GM12878 (cell line): Measurements from ENCODE around the gene RASAL2. TPM values are rescaled to one million over a fixed set of nuclear protein-coding genes. Genes with fewer than 3 reads are reported as not detected.

Source experiments
- ATAC-seq: fragments of 200-7000 bp; cut with Tn5 transposase; 3 replicates; pipeline ENCODE4 v1.9.1; 2020; ENCODE audit warnings: mild to moderate bottlenecking, moderate library complexity
- BruUV-seq: library from RNA; stranded (reverse); fragments of 400-500 nt; replicated peaks from 2 replicates; lab custom pipeline; 2021; lab: Mats Ljungman, UMichigan
- CTCF ChIA-PET: fragments of 300-600 bp; sonication (Branson Sonifier 250); formaldehyde crosslinking; extraction: SDS; loops from one replicate; lab custom pipeline; 2021; ENCODE audit warnings: inconsistent platforms; lab: Yijun Ruan, JAX
- POLR2A ChIA-PET: fragments of 350-600 bp; formaldehyde crosslinking; extraction: SDS; loops from one replicate; lab custom pipeline; 2021; ENCODE audit warnings: inconsistent platforms; lab: Charles Lee
- RAD21 ChIA-PET: fragments of 300-600 bp; sonication (Branson Sonifier 250); formaldehyde crosslinking; loops from one replicate; lab custom pipeline; 2023; ENCODE audit warnings: antibody characterized with exemption; ENCODE audit not compliant: unreplicated experiment; lab: Charles Lee
- SMC1A ChIA-PET: fragments of 300-600 bp; sonication (Branson Sonifier 250); formaldehyde crosslinking; loops from one replicate; lab custom pipeline; 2023; ENCODE audit not compliant: unreplicated experiment, uncharacterized antibody; lab: Charles Lee
- DNase-seq: peaks from one replicate; pipeline ENCODE4 v3.0.0-alpha.2; 2011; ENCODE audit warnings: low read depth, low spot score
- FAIRE-seq: peaks from 3 replicates; lab custom pipeline; 2011; peaks lifted over from hg19 to GRCh38; lab: Jason Lieb, UNC
- H2AFZ ChIP-seq: 2 replicates; pipeline ENCODE4 v1.6.0; 2011; ENCODE audit warnings: low read depth, low read length, control low read depth; ENCODE audit not compliant: control insufficient read depth
- H3K27ac ChIP-seq: 2 replicates; pipeline ENCODE4 v1.5.1; 2011; ENCODE audit warnings: control low read depth; ENCODE audit not compliant: control insufficient read depth, insufficient read depth
- H3K27me3 ChIP-seq, 2 experiments: replicated peaks in 1 of 2; 2 replicates each; pipeline versions ENCODE4 v1.6.0 to v1.6.1; 2011; ENCODE audit warnings: low read length in 1 of 2; ENCODE audit not compliant: control insufficient read depth in 2 of 2, insufficient read depth in 2 of 2
- H3K36me3 ChIP-seq, 2 experiments: 2 replicates each; pipeline ENCODE4 v1.5.1; 2011; ENCODE audit warnings: low read length in 1 of 2; ENCODE audit not compliant: control insufficient read depth in 2 of 2, insufficient read depth in 2 of 2
- H3K4me1 ChIP-seq: 2 replicates; pipeline ENCODE4 v1.6.1; 2011; ENCODE audit warnings: mild to moderate bottlenecking, low read length, moderate library complexity, mixed read lengths; ENCODE audit not compliant: control insufficient read depth, insufficient read depth
- H3K4me2 ChIP-seq: 2 replicates; pipeline ENCODE4 v1.6.0; 2011; ENCODE audit warnings: control low read depth; ENCODE audit not compliant: control insufficient read depth, insufficient read depth
- H3K4me3 ChIP-seq: fragments of 200-600 bp; sonication (generic); 2 replicates; pipeline ENCODE4 v1.5.1; 2016
- H3K79me2 ChIP-seq: 2 replicates; pipeline ENCODE4 v1.6.0; 2011; ENCODE audit warnings: low read length; ENCODE audit not compliant: control insufficient read depth, insufficient read depth
- H3K9ac ChIP-seq: 2 replicates; pipeline ENCODE4 v1.8.0; 2011; ENCODE audit warnings: low read length, control low read depth, mixed read lengths; ENCODE audit not compliant: control insufficient read depth, insufficient read depth
- H3K9me3 ChIP-seq: replicated peaks from 3 replicates; pipeline ENCODE4 v1.5.1; 2011; ENCODE audit warnings: mild to moderate bottlenecking, low read length; ENCODE audit not compliant: control insufficient read depth, insufficient read depth
- H4K20me1 ChIP-seq: 2 replicates; pipeline ENCODE4 v1.6.0; 2011; ENCODE audit not compliant: control insufficient read depth, insufficient read depth
- BACH1 ChIP-seq: fragments of 450-650 bp; IDR thresholded peaks from 2 replicates; pipeline ENCODE4 v1.6.1; 2017; ENCODE audit warnings: mild to moderate bottlenecking, borderline replicate concordance
- E4F1 ChIP-seq: fragments of 450-650 bp; IDR thresholded peaks from 2 replicates; pipeline ENCODE4 v1.6.1; 2018; ENCODE audit warnings: borderline replicate concordance, mild to moderate bottlenecking; ENCODE audit not compliant: partially characterized antibody
- FOS ChIP-seq: IDR thresholded peaks from 3 replicates; pipeline ENCODE4 v1.6.1; 2011; ENCODE audit warnings: borderline replicate concordance; ENCODE audit not compliant: insufficient read length; ENCODE audit errors: extremely low read depth
- FOXM1 ChIP-seq: IDR thresholded peaks from 2 replicates; pipeline ENCODE4 v1.6.1; 2012; ENCODE audit warnings: low read depth, mild to moderate bottlenecking, inconsistent platforms, low read length, moderate library complexity
- GABPA ChIP-seq: IDR thresholded peaks from 2 replicates; pipeline ENCODE4 v1.6.1; 2014; ENCODE audit warnings: antibody characterized with exemption, low read depth, mild to moderate bottlenecking, inconsistent platforms
- HDAC2 ChIP-seq: fragments of 200-600 bp; sonication (generic); IDR thresholded peaks from 2 replicates; pipeline ENCODE4 v1.6.1; 2017
- IKZF2 ChIP-seq, 2 experiments: fragments of 450-650 bp; IDR thresholded peaks; 2 replicates each; pipeline ENCODE4 v1.6.1; 2017; ENCODE audit warnings: mild to moderate bottlenecking in 2 of 2, moderate library complexity in 2 of 2
- NR2C2 ChIP-seq: IDR thresholded peaks from 2 replicates; pipeline ENCODE4 v1.6.1; 2011; ENCODE audit warnings: borderline replicate concordance, low read depth; ENCODE audit not compliant: control insufficient read depth, insufficient read length
- POLR2A ChIP-seq: IDR thresholded peaks from 2 replicates; pipeline ENCODE4 v1.6.1; 2011; ENCODE audit warnings: low read depth, mild to moderate bottlenecking, low read length
- RCOR1 ChIP-seq: conservative IDR thresholded peaks from 2 replicates; pipeline ENCODE4 v1.6.1; 2012; ENCODE audit warnings: low read depth, low read length, improper control_type of control experiment
- SPI1 ChIP-seq: IDR thresholded peaks from 2 replicates; pipeline ENCODE4 v1.6.1; 2011; ENCODE audit warnings: low read depth, mild to moderate bottlenecking, low read length, moderate library complexity, borderline replicate concordance; ENCODE audit not compliant: insufficient read depth
- STAT3 ChIP-seq: IDR thresholded peaks from 2 replicates; pipeline ENCODE4 v1.6.1; 2011; ENCODE audit warnings: low read depth, low read length, improper control_type of control experiment
- USF2 ChIP-seq: IDR thresholded peaks from 2 replicates; pipeline ENCODE4 v1.6.1; 2011; ENCODE audit warnings: low read depth, low read length, improper control_type of control experiment, borderline replicate concordance
- ZNF384 ChIP-seq: IDR thresholded peaks from 2 replicates; pipeline ENCODE4 v1.6.1; 2012; ENCODE audit warnings: low read depth, mild to moderate bottlenecking, low read length, improper control_type of control experiment, borderline replicate concordance
- WGBS: methylation state at CpG from one replicate; pipeline ENCODE4 v1.1.6; 2016; ENCODE audit warnings: low lambda C conversion rate; ENCODE audit not compliant: insufficient replicate concordance, insufficient coverage; ENCODE audit errors: missing lambda C conversion rate; 5-methylcytosine and 5-hydroxymethylcytosine counted together
- in situ Hi-C: fragments of 300-500 bp; cut with MboI; formaldehyde crosslinking; loops from 9 replicates; pipeline ENCODE4 v1.14.3; 2018; ENCODE audit warnings: mixed read lengths
- intact Hi-C: fragments of 100-400 bp; cut with micrococcal nuclease; formaldehyde crosslinking; loops from one replicate; pipeline ENCODE4 v1.14.2; 2022; ENCODE audit not compliant: unreplicated experiment
- polyA plus RNA-seq, 11 experiments: library from polyadenylated mRNA; depleted of rRNA in 4 of 11; unstranded in 6 of 11; stranded (reverse) in 5 of 11; fragments of >200 nt; fragmentation: Nextera tagmentation in 4 of 11; fragmentation: Illumina TruSeq in 1 of 11; extraction: Ambion mirVana in 4 of 11; extraction: Trizol in 1 of 11; gene quantifications; 1 replicate in 1 of 11; 2 replicates in 10 of 11; pipeline versions ENCODE4 v1.2.1 to v1.2.3, GENCODE V29; 2011 to 2016; ENCODE audit warnings: inconsistent platforms in 2 of 11, missing spikeins in 2 of 11, low read depth in 1 of 11
- total RNA-seq, 4 experiments: library from RNA; depleted of rRNA in 3 of 4; stranded (reverse); fragments of >200 nt in 3 of 4; fragmentation: Illumina TruSeq in 1 of 4; extraction: Trizol in 1 of 4; gene quantifications; 2 replicates each; pipeline versions ENCODE4 v1.2.1 to v1.2.3, GENCODE V29; 2013 to 2021
- TF ChIP-seq, protein P1 (sequence below): IDR thresholded peaks from 2 replicates; pipeline ENCODE4 v1.6.1; 2012; ENCODE audit warnings: mild to moderate bottlenecking, low read depth, low read length

Gene RASAL2
- total and polyA plus RNA-seq, 10 of the 15 experiments (the other 5 are each of a cell fraction or from before 2014, with no cell fraction given) = 0.02 to 6.9 (median 0.17) TPM; not detected in 1

GRCh38 chr1:178330848-178331497, 237.1 kb downstream of the RASAL2 start:
- no peak overlapping the region for H3K27ac ChIP-seq
- no peak overlapping the region for H2AFZ ChIP-seq
- RAD21 ChIA-PET = no interaction called here
- no peaks in the 10 kb centered on the region for H3K27me3 ChIP-seq
- no peak for ATAC-seq
- POLR2A ChIA-PET = no interaction called here
- no peaks in the 10 kb centered on the region for H3K36me3 ChIP-seq
- SMC1A ChIA-PET = no interaction called here
- CTCF ChIA-PET = interaction anchor here (1.3 kb wide), 1 partner anchor 20 kb away, joined by 5 read pairs; no protein-coding TSS in a partner anchor
- no peak overlapping the region for H3K9ac ChIP-seq
- no peaks in the 10 kb centered on the region for H3K79me2 ChIP-seq
- in situ Hi-C loops = no loop called here
- no peak for FAIRE-seq
- no TSS peak for BruUV-seq
- TF ChIP-seq, protein P1, sequence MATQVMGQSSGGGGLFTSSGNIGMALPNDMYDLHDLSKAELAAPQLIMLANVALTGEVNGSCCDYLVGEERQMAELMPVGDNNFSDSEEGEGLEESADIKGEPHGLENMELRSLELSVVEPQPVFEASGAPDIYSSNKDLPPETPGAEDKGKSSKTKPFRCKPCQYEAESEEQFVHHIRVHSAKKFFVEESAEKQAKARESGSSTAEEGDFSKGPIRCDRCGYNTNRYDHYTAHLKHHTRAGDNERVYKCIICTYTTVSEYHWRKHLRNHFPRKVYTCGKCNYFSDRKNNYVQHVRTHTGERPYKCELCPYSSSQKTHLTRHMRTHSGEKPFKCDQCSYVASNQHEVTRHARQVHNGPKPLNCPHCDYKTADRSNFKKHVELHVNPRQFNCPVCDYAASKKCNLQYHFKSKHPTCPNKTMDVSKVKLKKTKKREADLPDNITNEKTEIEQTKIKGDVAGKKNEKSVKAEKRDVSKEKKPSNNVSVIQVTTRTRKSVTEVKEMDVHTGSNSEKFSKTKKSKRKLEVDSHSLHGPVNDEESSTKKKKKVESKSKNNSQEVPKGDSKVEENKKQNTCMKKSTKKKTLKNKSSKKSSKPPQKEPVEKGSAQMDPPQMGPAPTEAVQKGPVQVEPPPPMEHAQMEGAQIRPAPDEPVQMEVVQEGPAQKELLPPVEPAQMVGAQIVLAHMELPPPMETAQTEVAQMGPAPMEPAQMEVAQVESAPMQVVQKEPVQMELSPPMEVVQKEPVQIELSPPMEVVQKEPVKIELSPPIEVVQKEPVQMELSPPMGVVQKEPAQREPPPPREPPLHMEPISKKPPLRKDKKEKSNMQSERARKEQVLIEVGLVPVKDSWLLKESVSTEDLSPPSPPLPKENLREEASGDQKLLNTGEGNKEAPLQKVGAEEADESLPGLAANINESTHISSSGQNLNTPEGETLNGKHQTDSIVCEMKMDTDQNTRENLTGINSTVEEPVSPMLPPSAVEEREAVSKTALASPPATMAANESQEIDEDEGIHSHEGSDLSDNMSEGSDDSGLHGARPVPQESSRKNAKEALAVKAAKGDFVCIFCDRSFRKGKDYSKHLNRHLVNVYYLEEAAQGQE = no peak
- TF ChIP-seq NR2C2 (no peak), BACH1 (no peak), FOS (no peak), POLR2A (no peak), STAT3 (no peak), FOXM1 (no peak), IKZF2 (IDR thresholded peaks at IDR 0.05) (no peak), USF2 (no peak), RCOR1 (no peak), E4F1 (no peak), HDAC2 (no peak), GABPA (no peak), SPI1 (no peak), ZNF384 (no peak)
- 56% methylated on average over 7 of the region's 7 CpGs for WGBS
- no peaks in the 10 kb centered on the region for H4K20me1 ChIP-seq
- DNase-seq = no peak
- no peak overlapping the region for H3K4me3 ChIP-seq
- H3K4me2 ChIP-seq = no peak overlapping the region
- H3K4me1 ChIP-seq = no peaks in the 10 kb centered on the region
- intact Hi-C loops = no loop called here
- H3K9me3 ChIP-seq = no peaks in the 10 kb centered on the region
